PC-9 (cell line): ENCODE data around the gene DCAKD. TPM values are rescaled to one million over a fixed set of nuclear protein-coding genes. Genes with fewer than 3 reads are reported as not detected.

ENCODE experiments used
- BruUV-seq: library from RNA; stranded (reverse); fragments of 400-500 nt; replicated peaks from 2 replicates; lab custom pipeline; 2021; lab: Mats Ljungman, UMichigan
- CTCF ChIA-PET: fragments of 300-600 bp; sonication (Branson Sonifier 250); formaldehyde crosslinking; loops from one replicate; lab custom pipeline; 2022; ENCODE audit warnings: antibody characterized with exemption; lab: Charles Lee
- POLR2A ChIA-PET: fragments of 300-600 bp; sonication (Branson Sonifier 250); formaldehyde crosslinking; loops from one replicate; lab custom pipeline; 2022; ENCODE audit warnings: antibody characterized with exemption; ENCODE audit not compliant: unreplicated experiment; lab: Charles Lee
- DNase-seq, 2 experiments: peaks; one replicate each; pipeline versions ENCODE4 v3.0.0 to v3.0.0-alpha.2; 2015 to 2022; ENCODE audit warnings: mixed read lengths in 1 of 2
- H2AFZ ChIP-seq: fragments of 200-600 bp; sonication (generic); 2 replicates; pipeline ENCODE4 v1.8.1; 2017; ENCODE audit warnings: antibody characterized with exemption
- H3F3A ChIP-seq: fragments of 200-600 bp; sonication (generic); 2 replicates; pipeline ENCODE4 v1.8.1; 2017; ENCODE audit warnings: antibody characterized with exemption, mild to moderate bottlenecking, low read depth; ENCODE audit not compliant: insufficient read depth
- H3K27ac ChIP-seq: fragments of 200-600 bp; sonication (generic); 2 replicates; pipeline ENCODE4 v1.6.1; 2016; ENCODE audit warnings: mixed run types
- H3K27me3 ChIP-seq: fragments of 200-600 bp; sonication (generic); 2 replicates; pipeline ENCODE4 v1.6.1; 2016; ENCODE audit warnings: low read depth, mixed run types; ENCODE audit not compliant: insufficient read depth
- H3K36me3 ChIP-seq: fragments of 200-600 bp; sonication (generic); 2 replicates; pipeline ENCODE4 v1.6.1; 2016; ENCODE audit warnings: low read depth, mixed run types
- H3K4me1 ChIP-seq: fragments of 200-600 bp; sonication (generic); replicated peaks from 2 replicates; pipeline ENCODE4 v1.6.1; 2016; ENCODE audit warnings: mixed run types; ENCODE audit not compliant: insufficient read depth
- H3K4me2 ChIP-seq: fragments of 200-600 bp; sonication (generic); 2 replicates; pipeline ENCODE4 v1.6.1; 2017; ENCODE audit warnings: mixed run types
- H3K4me3 ChIP-seq: fragments of 200-600 bp; sonication (generic); 2 replicates; pipeline ENCODE4 v1.6.1; 2016; ENCODE audit warnings: mixed run types
- H3K79me2 ChIP-seq: fragments of 200-600 bp; sonication (generic); 2 replicates; pipeline ENCODE4 v1.6.1; 2017; ENCODE audit warnings: low read depth, mixed run types
- H3K9me2 ChIP-seq: fragments of 200-600 bp; sonication (generic); 2 replicates; pipeline ENCODE4 v1.8.1; 2017; ENCODE audit warnings: mild to moderate bottlenecking; ENCODE audit not compliant: insufficient read depth
- H3K9me3 ChIP-seq: fragments of 200-600 bp; sonication (generic); 2 replicates; pipeline ENCODE4 v1.8.1; 2016; ENCODE audit warnings: low read depth; ENCODE audit not compliant: insufficient read depth
- H4K20me1 ChIP-seq: fragments of 200-600 bp; sonication (generic); 2 replicates; pipeline ENCODE4 v1.8.1; 2017; ENCODE audit not compliant: insufficient read depth
- CTCF ChIP-seq: fragments of 200-600 bp; sonication (generic); conservative IDR thresholded peaks from 2 replicates; pipeline ENCODE4 v1.6.1; 2017; ENCODE audit warnings: mixed run types, antibody characterized with exemption, mild to moderate bottlenecking, moderate library complexity
- EZH2 ChIP-seq: fragments of 200-600 bp; sonication (generic); IDR thresholded peaks from 2 replicates; pipeline ENCODE4 v1.8.0; 2017; ENCODE audit warnings: antibody characterized with exemption, low read depth
- intact Hi-C: fragments of 100-400 bp; cut with micrococcal nuclease; formaldehyde crosslinking; loops from one replicate; pipeline ENCODE4 v1.10.0; 2022; ENCODE audit not compliant: unreplicated experiment
- total RNA-seq: library from RNA; stranded (reverse); gene quantifications from 2 replicates; pipeline ENCODE4 v1.2.3, GENCODE V29; 2021

The DCAKD gene
- total RNA-seq, 1 experiment from 2014 or later = 68.8 TPM

GRCh38 chr17:45008216-45008615 is 43.2 kb downstream of the DCAKD start:
- Histone ChIP-seq H2AFZ (no peak overlapping the region), H3K4me2 (no peak overlapping the region), H3K27ac (no peak overlapping the region), H3K9me3 (no peaks in the 10 kb centered on the region), H3K36me3 (no peaks in the 10 kb centered on the region), H3K4me3 (no peak overlapping the region), H3K27me3 (peaks cover 12% of the 10 kb centered on the region; the same call in 1 of the 2 replicates), H3K9me2 (no peaks in the 10 kb centered on the region), H3K79me2 (no peaks in the 10 kb centered on the region), H3K4me1 (no peaks in the 10 kb centered on the region), H3F3A (peaks cover 7% of the 10 kb centered on the region), H4K20me1 (no peaks in the 10 kb centered on the region)
- CTCF ChIA-PET = no interaction called here
- TF ChIP-seq EZH2 (no peak), CTCF (no peak)
- intact Hi-C loops = no loop called here
- POLR2A ChIA-PET = interaction anchor here (0.7 kb wide), 1 partner anchor 25 kb away, joined by 3 read pairs; no protein-coding TSS in a partner anchor
- no peak for DNase-seq
- no TSS peak for BruUV-seq

- no peak overlapping the region for H2AFZ ChIP-seq
- no peaks in the 10 kb centered on the region for H3K9me2 ChIP-seq
- TF ChIP-seq EZH2 (no peak), CTCF (no peak)
- ChIA-PET CTCF (no interaction called here), POLR2A (no interaction called here)
- H3K9me3 ChIP-seq = no peaks in the 10 kb centered on the region
- intact Hi-C loops = no loop called here
- no peak overlapping the region for H3K4me2 ChIP-seq
- H3K27ac ChIP-seq = no peak overlapping the region
- H3K79me2 ChIP-seq = no peaks in the 10 kb centered on the region
- no peak overlapping the region for H3K4me3 ChIP-seq
- no peak for DNase-seq
- no TSS peak for BruUV-seq
- no peaks in the 10 kb centered on the region for H3K36me3 ChIP-seq
- H3K27me3 ChIP-seq = peaks cover 12% of the 10 kb centered on the region; the same call in 1 of the 2 replicates
- H4K20me1 ChIP-seq = no peaks in the 10 kb centered on the region
- peaks cover 7% of the 10 kb centered on the region for H3F3A ChIP-seq
- no peaks in the 10 kb centered on the region for H3K4me1 ChIP-seq
Measured at GRCh38 chr17:45006927-45007461, 44.4 kb downstream of the DCAKD start.

- no TSS peak for BruUV-seq
- intact Hi-C loops = no loop called here
- CTCF ChIA-PET = no interaction called here
Measured at GRCh38 chr17:45005700-45006099, 45.7 kb downstream of the DCAKD start.

More at GRCh38 chr17:45005700-45006099, 45.7 kb downstream of the DCAKD start:
- H3K4me3 ChIP-seq = no peak overlapping the region
- no peak overlapping the region for H3K27ac ChIP-seq
- no peaks in the 10 kb centered on the region for H3K36me3 ChIP-seq
- DNase-seq = no peak
- H3K27me3 ChIP-seq = peaks cover 12% of the 10 kb centered on the region; the same call in 1 of the 2 replicates
- TF ChIP-seq EZH2 (no peak), CTCF (no peak)
- H3K9me3 ChIP-seq = no peaks in the 10 kb centered on the region
- peaks cover 5% of the 10 kb centered on the region for H3F3A ChIP-seq
- no peaks in the 10 kb centered on the region for H3K4me1 ChIP-seq
- H3K9me2 ChIP-seq = no peaks in the 10 kb centered on the region
- no peaks in the 10 kb centered on the region for H3K79me2 ChIP-seq
- H3K4me2 ChIP-seq = no peak overlapping the region
- POLR2A ChIA-PET = no interaction called here
- no peaks in the 10 kb centered on the region for H4K20me1 ChIP-seq
- H2AFZ ChIP-seq = no peak overlapping the region
